Retinal pigment epithelial cell (primary cell): ENCODE measurements around the gene CHST13.

Source experiments
- DNase-seq: peaks from one replicate; pipeline ENCODE4 v3.0.0-alpha.2; 2010; ENCODE audit warnings: low read depth
- H3K4me3 ChIP-seq: 2 replicates; pipeline ENCODE4 v1.5.1; 2011; ENCODE audit warnings: mild to moderate bottlenecking, low read length, control low read depth, moderate library complexity
- CTCF ChIP-seq: conservative IDR thresholded peaks from 2 replicates; pipeline ENCODE4 v1.5.1; 2011; ENCODE audit warnings: low read depth, low read length, control low read depth, inconsistent platforms

The CHST13 gene

GRCh38 chr3:126538316-126538715 lies 14.4 kb downstream of the CHST13 start:
- DNase-seq, result no peak
- no peak for TF ChIP-seq CTCF

GRCh38 chr3:126538966-126539365 lies 15.0 kb downstream of the CHST13 start:
- TF ChIP-seq CTCF, result no peak
- no peak overlapping the region for H3K4me3 ChIP-seq
- DNase-seq, result no peak

More at GRCh38 chr3:126538316-126538715, 14.4 kb downstream of the CHST13 start:
- H3K4me3 ChIP-seq, result no peak overlapping the region

- H3K4me3 ChIP-seq, result no peak overlapping the region
- TF ChIP-seq CTCF, result no peak
- no peak for DNase-seq
These were observed 15.7 kb downstream of the CHST13 start for GRCh38 chr3:126539558-126540250.

- no peak for TF ChIP-seq CTCF
- peak; percentile 92 for DNase-seq
- no peak overlapping the region for H3K4me3 ChIP-seq
These were observed 16.4 kb downstream of the CHST13 start for GRCh38 chr3:126540342-126540849.

- DNase-seq, result no peak
- TF ChIP-seq CTCF, result no peak
- H3K4me3 ChIP-seq, result no peak overlapping the region
These were observed 17.1 kb downstream of the CHST13 start for GRCh38 chr3:126540951-126541627.

- DNase-seq, result no peak
- no peak overlapping the region for H3K4me3 ChIP-seq
- TF ChIP-seq CTCF, result no peak
These were observed 17.8 kb downstream of the CHST13 start for GRCh38 chr3:126541628-126542339.
